ENCODE measurements around the gene FLOT2. TPM values are rescaled to one million over a fixed set of nuclear protein-coding genes. Genes with fewer than 3 reads are reported as not detected.

Gene FLOT2
- total RNA-seq, 1 experiment from 2014 or later, result 98.1 TPM

DNA sequence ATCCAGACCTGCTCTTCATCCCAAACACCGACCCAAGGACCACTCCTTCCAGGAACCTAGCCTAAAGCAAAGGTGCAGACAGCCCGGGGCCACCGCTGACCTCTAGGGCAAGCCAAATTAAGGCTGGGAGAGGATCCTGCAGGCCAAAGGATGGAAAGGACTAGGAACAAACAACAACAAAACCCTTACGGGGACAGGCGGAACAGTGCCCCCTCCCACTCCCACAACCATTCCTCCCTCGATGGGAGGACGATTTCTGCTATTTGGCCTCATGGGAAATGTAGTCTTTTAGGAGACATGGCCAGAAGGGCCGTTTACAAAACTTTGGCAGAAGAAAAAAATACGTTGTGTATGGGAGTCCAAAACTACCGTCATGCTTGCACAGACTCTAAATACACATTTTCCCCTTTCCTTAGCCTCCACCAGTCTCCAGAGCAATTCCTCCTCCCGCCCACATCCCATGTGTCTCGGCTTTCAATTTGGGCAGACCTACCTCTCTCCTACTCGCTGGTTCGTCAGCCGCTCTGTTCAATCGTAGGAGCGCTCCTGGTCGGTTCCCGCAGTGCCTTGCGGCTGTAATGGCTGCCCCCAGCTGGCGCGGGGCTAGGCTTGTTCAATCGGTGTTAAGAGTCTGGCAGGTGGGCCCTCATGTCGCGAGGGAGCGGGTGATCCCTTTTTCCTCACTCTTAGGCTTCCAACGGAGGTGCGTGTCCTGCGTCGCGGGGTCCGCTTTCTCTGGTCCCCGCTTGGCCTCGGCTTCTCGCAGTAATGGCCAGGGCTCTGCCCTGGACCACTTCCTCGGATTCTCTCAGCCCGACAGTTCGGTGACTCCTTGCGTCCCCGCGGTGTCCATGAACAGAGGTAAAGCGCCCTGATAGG is 42.8 kb downstream of the FLOT2 start, which contains the start of gene ERAL1 (continued):
- TF ChIP-seq, protein P1, sequence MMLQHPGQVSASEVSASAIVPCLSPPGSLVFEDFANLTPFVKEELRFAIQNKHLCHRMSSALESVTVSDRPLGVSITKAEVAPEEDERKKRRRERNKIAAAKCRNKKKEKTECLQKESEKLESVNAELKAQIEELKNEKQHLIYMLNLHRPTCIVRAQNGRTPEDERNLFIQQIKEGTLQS (IDR thresholded peaks at IDR 0.05), result no peak
- TF ChIP-seq RAD21 (IDR thresholded peaks at IDR 0.05; ENCODE audit: low read depth) (peak; percentile 25; the same call in 1 of the 2 replicates), SIN3A (IDR thresholded peaks at IDR 0.05; ENCODE audit: low read depth) (peak; percentile 94), JUND (IDR thresholded peaks at IDR 0.05) (no peak), FOSL1 (IDR thresholded peaks at IDR 0.05; ENCODE audit: low read depth) (no peak), EZH2 (IDR thresholded peaks at IDR 0.05) (no peak)

DNA sequence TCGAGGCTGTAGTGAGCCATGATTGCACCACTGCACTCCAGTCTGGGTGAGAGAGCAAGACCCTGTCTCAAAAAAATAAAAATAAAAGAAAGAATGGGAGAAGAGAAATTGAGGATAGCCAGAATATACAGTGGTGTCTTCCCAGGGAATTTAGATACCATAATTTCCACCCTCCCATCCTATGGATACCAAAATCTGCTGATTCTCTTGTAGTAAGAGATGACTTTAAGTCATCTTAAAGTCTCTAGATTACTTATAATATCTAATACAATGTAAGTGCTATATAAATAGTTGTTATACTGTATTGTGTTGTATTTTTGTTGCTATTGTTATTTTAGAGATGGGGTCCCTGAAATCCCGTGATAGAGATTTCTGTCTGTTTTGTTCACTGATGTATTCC is 44.2 kb downstream of the FLOT2 start:
- BruUV-seq (replicated peaks), result no TSS peak
- Histone ChIP-seq H3K4me1 (ENCODE audit: control insufficient read depth in 1 of 2, insufficient read depth in 2 of 2, low read length in 2 of 2) (peaks cover 7 to 16% of the 10 kb centered on the region in 2 experiments; a peak in 3 of 4 replicates), H4K20me1 (ENCODE audit: insufficient read depth) (no peaks in the 10 kb centered on the region), H3K4me2 (ENCODE audit: low read length) (no peak overlapping the region), H3K9me3 (ENCODE audit: control insufficient read depth in 1 of 2, insufficient read depth in 1 of 2, low read depth in 1 of 2, low read length in 2 of 2) (no peaks in the 10 kb centered on the region), H3K27me3 (ENCODE audit: insufficient read depth, low read length) (no peaks in the 10 kb centered on the region), H2AFZ (ENCODE audit: low read depth, low read length, poor library complexity, severe bottlenecking) (no peak overlapping the region), H3K9me2 (ENCODE audit: insufficient read depth) (no peaks in the 10 kb centered on the region), H3K9ac (ENCODE audit: low read length) (no peak overlapping the region), H3K4me3 (replicated peaks in 1 of 2; ENCODE audit: low read depth in 1 of 2, low read length in 2 of 2) (no peak overlapping the region), H3K79me2 (ENCODE audit: insufficient read depth, low read length) (peaks cover 16% of the 10 kb centered on the region), H3K27ac (ENCODE audit: low read depth, low read length) (no peak overlapping the region), H3K36me3 (ENCODE audit: control insufficient read depth in 1 of 2, insufficient read depth in 2 of 2, low read length in 2 of 2) (peaks cover 2 to 5% of the 10 kb centered on the region in 2 experiments; a peak in 2 of 4 replicates)
- DNase-seq (ENCODE audit: low read depth, low spot score) (no peak), ATAC-seq (no peak)
- TF ChIP-seq POLR2A (IDR thresholded peaks at IDR 0.05; ENCODE audit: borderline replicate concordance, extremely low read depth, insufficient read depth, insufficient read length) (no peak), JUND (IDR thresholded peaks at IDR 0.05) (no peak), FOSL1 (IDR thresholded peaks at IDR 0.05; ENCODE audit: low read depth) (no peak), ZFX (IDR thresholded peaks at IDR 0.05) (no peak), SIN3A (IDR thresholded peaks at IDR 0.05; ENCODE audit: low read depth) (no peak), POLR2AphosphoS5 (IDR thresholded peaks at IDR 0.05; ENCODE audit: low read depth, low read length) (no peak), EZH2phosphoT487 (IDR thresholded peaks at IDR 0.05; ENCODE audit: borderline replicate concordance) (no peak), ZNF274 (IDR thresholded peaks at IDR 0.05; ENCODE audit: low read depth, low read length) (no peak)
- ChIA-PET CTCF (no interaction called here), RAD21 (ENCODE audit: low non-redundant PET in 1 of 2, low total read pairs in 2 of 2, uncharacterized antibody in 2 of 2, unreplicated experiment in 2 of 2) (no interaction called here), POLR2A (no interaction called here)
- intact Hi-C loops (cut with micrococcal nuclease), result no loop called here

Data from HCT116 (cell line).